RWPE2 (cell line): ENCODE measurements around the gene FOXP3.

Experiments used
- ATAC-seq: fragments of 200-7000 bp; cut with Tn5 transposase; 3 replicates; pipeline ENCODE4 v1.9.1; 2021; ENCODE audit warnings: low read depth
- DNase-seq: peaks from one replicate; pipeline ENCODE4 v3.0.0-alpha.2; 2020; ENCODE audit warnings: low spot score
- H3K27ac ChIP-seq: fragments of 450-650 bp; 2 replicates; pipeline ENCODE4 v1.5.1; 2017; ENCODE audit warnings: mild to moderate bottlenecking; ENCODE audit not compliant: poor library complexity, severe bottlenecking
- H3K27me3 ChIP-seq: fragments of 250-450 bp; sonication (Bioruptor Pico); 2 replicates; pipeline ENCODE4 v1.5.1; 2021; ENCODE audit warnings: mild to moderate bottlenecking, moderate library complexity; ENCODE audit not compliant: insufficient read depth, poor library complexity, severe bottlenecking
- H3K36me3 ChIP-seq: fragments of 250-450 bp; sonication (Bioruptor Pico); 2 replicates; pipeline ENCODE4 v1.5.1; 2020; ENCODE audit warnings: low read depth, mild to moderate bottlenecking, moderate library complexity
- H3K4me1 ChIP-seq: fragments of 250-450 bp; sonication (Bioruptor Pico); 2 replicates; pipeline ENCODE4 v1.5.1; 2021; ENCODE audit warnings: mild to moderate bottlenecking, moderate library complexity; ENCODE audit not compliant: insufficient read depth, poor library complexity, severe bottlenecking
- H3K4me3 ChIP-seq: fragments of 250-450 bp; sonication (Bioruptor Pico); 2 replicates; pipeline ENCODE4 v1.5.1; 2021; ENCODE audit warnings: mild to moderate bottlenecking, moderate library complexity; ENCODE audit not compliant: severe bottlenecking
- H3K9me3 ChIP-seq: fragments of 250-450 bp; sonication (Bioruptor Pico); 2 replicates; pipeline ENCODE4 v1.5.1; 2021; ENCODE audit warnings: mild to moderate bottlenecking, moderate library complexity; ENCODE audit not compliant: severe bottlenecking
- TF ChIP-seq, protein P1 (sequence below): fragments of 450-650 bp; IDR thresholded peaks from one replicate; pipeline ENCODE4 v1.5.1; 2017; ENCODE audit warnings: mild to moderate bottlenecking, moderate library complexity; ENCODE audit not compliant: poor library complexity, severe bottlenecking

Gene FOXP3

DNA sequence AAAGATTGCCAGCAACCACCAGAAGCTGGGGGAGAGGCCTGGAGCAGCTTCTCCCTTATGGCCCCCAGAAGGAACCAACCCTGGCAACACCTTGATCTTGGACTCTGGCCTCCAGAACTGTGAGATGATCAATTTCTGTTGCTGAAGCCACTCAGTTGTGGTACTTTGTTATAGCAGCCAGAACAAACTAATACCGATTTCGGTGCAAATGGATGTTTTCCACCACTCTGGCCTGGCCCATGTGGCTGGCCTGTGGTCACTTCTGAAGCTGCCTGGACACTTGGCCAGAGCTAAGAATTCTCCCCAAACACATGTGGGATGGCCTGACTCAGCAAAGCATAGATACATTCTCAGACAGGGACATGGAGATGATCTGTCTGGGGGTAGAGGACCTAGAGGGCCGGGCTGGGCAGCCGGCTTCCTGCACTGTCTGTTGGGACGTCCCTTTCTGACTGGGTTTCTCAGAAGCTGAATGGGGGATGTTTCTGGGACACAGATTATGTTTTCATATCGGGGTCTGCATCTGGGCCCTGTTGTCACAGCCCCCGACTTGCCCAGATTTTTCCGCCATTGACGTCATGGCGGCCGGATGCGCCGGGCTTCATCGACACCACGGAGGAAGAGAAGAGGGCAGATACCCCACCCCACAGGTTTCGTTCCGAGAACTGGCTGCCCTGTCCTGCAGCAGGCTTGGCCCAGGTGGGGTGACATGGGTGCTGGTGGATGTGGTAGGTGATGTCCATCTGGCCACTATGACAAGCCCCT lies 4.1 kb downstream of the FOXP3 start:
- TF ChIP-seq, protein P1, sequence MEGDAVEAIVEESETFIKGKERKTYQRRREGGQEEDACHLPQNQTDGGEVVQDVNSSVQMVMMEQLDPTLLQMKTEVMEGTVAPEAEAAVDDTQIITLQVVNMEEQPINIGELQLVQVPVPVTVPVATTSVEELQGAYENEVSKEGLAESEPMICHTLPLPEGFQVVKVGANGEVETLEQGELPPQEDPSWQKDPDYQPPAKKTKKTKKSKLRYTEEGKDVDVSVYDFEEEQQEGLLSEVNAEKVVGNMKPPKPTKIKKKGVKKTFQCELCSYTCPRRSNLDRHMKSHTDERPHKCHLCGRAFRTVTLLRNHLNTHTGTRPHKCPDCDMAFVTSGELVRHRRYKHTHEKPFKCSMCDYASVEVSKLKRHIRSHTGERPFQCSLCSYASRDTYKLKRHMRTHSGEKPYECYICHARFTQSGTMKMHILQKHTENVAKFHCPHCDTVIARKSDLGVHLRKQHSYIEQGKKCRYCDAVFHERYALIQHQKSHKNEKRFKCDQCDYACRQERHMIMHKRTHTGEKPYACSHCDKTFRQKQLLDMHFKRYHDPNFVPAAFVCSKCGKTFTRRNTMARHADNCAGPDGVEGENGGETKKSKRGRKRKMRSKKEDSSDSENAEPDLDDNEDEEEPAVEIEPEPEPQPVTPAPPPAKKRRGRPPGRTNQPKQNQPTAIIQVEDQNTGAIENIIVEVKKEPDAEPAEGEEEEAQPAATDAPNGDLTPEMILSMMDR: no peak
- no peak for DNase-seq
- ATAC-seq: no peak
- Histone ChIP-seq H3K4me3 (no peak overlapping the region), H3K27ac (no peak overlapping the region), H3K36me3 (no peaks in the 10 kb centered on the region), H3K4me1 (no peaks in the 10 kb centered on the region), H3K9me3 (no peaks in the 10 kb centered on the region), H3K27me3 (no peaks in the 10 kb centered on the region)

DNA sequence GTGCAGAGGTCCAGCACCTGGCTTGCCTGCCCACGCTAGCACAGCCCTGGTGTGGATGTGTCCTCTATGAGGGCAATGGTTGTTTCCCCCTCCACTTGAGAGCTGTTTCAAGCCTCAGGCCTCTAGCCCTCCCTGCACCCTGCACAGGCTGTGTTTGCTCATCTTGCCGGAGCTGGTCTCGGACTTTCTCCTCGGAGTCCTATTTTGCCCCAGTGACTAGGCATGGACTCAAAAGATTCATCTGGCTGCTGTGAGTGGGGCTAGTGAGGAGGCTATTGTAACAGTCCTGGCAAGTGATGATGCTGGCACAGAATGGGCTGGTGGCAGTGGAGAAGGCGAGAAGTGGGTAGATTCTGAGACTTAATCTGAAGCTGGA lies 5.8 kb downstream of the FOXP3 start:
- Histone ChIP-seq H3K4me1 (no peaks in the 10 kb centered on the region), H3K27me3 (no peaks in the 10 kb centered on the region), H3K4me3 (no peak overlapping the region), H3K27ac (no peak overlapping the region), H3K9me3 (no peaks in the 10 kb centered on the region), H3K36me3 (no peaks in the 10 kb centered on the region)
- no peak for ATAC-seq
- no peak for DNase-seq
- TF ChIP-seq, protein P1: no peak

DNA sequence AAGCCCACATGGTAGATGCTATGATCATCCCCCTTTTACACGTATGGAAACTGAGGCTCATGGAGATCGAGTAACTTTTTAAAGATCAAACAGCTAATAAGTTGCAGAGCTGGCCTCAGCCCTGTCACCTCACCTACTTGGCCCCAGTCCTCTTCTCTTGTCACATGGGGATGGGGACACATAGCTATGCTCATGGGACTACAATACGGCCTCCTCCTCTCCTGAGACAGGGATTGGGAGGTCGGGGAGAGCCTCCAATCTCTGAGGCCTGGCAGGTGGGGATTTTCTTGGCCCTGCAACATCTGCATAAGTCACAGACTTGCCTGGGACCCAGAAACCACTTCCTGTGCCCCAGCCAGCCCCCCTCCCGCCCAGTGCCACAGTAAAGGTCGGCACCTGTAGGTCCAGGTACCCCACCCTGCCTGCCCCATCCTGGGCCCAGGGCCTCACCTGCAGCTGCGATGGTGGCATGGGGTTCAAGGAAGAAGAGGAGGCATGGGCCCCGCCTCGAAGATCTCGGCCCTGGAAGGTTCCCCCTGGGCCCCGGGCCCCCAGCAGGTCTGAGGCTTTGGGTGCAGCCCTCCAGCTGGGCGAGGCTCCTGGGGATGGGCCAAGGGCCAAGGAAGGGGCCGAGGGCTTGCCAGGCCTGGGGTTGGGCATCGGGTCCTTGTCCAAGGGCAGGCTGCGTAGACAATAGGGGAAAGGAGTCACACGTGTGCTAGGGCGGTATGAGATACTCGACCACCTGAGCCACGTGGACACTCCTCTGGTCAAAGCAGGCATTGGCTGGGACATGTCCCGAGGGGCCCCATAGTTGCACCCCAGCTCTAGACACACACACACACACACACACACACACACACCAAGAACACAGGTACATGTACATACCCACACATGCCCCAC lies 6.4 kb downstream of the FOXP3 start:
- TF ChIP-seq, protein P1: no peak
- DNase-seq (no peak), ATAC-seq (no peak)
- Histone ChIP-seq H3K4me3 (no peak overlapping the region), H3K9me3 (no peaks in the 10 kb centered on the region), H3K27me3 (no peaks in the 10 kb centered on the region), H3K27ac (no peak overlapping the region), H3K36me3 (no peaks in the 10 kb centered on the region), H3K4me1 (no peaks in the 10 kb centered on the region)

DNA sequence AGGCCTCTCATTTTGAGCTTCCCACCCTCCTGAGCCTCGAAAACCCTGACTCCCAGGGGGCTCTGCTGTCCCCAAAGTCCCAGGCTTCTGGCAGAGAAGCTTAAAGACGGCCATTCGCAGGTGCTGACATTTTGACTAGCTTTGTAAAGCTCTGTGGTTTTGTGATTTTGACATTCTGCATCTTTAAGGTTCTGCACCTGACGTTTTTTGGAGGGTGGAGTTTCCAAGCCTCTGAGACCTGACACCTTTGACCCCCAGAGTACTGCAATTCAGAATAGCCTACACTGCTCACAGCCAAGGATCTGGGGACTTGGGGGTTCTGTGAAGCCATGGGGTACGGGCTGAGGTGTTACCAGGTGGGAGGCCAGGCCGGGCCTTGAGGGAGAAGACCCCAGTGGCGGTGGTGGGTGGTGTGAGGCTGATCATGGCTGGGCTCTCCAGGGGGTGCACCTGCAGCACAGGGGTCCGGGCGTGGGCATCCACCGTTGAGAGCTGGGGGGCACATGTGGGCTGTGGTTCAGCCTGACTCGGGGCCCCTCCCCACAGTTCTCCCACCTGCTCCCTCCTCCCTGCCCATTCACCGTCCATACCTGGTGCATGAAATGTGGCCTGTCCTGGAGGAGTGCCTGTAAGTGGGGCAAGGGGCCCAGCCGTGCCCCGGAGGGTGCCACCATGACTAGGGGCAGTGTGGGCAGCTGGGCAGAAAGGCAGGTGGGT lies 7.3 kb downstream of the FOXP3 start:
- H3K27ac ChIP-seq: no peak overlapping the region
- H3K4me3 ChIP-seq: no peak overlapping the region
- ATAC-seq: no peak
- DNase-seq: no peak
- H3K36me3 ChIP-seq: no peaks in the 10 kb centered on the region
- H3K4me1 ChIP-seq: no peaks in the 10 kb centered on the region
- H3K9me3 ChIP-seq: no peaks in the 10 kb centered on the region
- no peaks in the 10 kb centered on the region for H3K27me3 ChIP-seq
- TF ChIP-seq, protein P1: no peak
